Mesothelial cell of epicardium (in vitro differentiated cells): Measurements from ENCODE around the gene BCR. TPM values are rescaled to one million over a fixed set of nuclear protein-coding genes. Genes with fewer than 3 reads are reported as not detected.

Experiments
- DNase-seq, 2 experiments: peaks; one replicate each; pipeline ENCODE4 v3.0.0; 2021; ENCODE audit warnings: low spot score in 2 of 2; ENCODE audit not compliant: unreplicated experiment in 2 of 2
- H3K27ac Mint-ChIP-seq: 2 replicates; pipeline ENCODE4 v1.8.0; 2021; ENCODE audit warnings: mixed read lengths
- H3K27me3 Mint-ChIP-seq: 2 replicates; pipeline ENCODE4 v1.8.0; 2021; ENCODE audit warnings: low read depth, mixed read lengths
- H3K36me3 Mint-ChIP-seq: 2 replicates; pipeline ENCODE4 v1.8.0; 2021; ENCODE audit warnings: mixed read lengths
- H3K4me1 Mint-ChIP-seq: 2 replicates; pipeline ENCODE4 v1.8.0; 2021; ENCODE audit warnings: mixed read lengths
- H3K4me3 Mint-ChIP-seq: 2 replicates; pipeline ENCODE4 v1.8.0; 2021; ENCODE audit warnings: mild to moderate bottlenecking, moderate library complexity, mixed read lengths
- H3K9me3 Mint-ChIP-seq: 2 replicates; pipeline ENCODE4 v1.8.0; 2021; ENCODE audit warnings: mixed read lengths
- CTCF ChIP-seq: fragments of 200-600 bp; sonication (generic); IDR thresholded peaks from one replicate; pipeline ENCODE4 v1.5.0; 2021; ENCODE audit warnings: antibody characterized with exemption; ENCODE audit not compliant: unreplicated experiment
- total RNA-seq: library from RNA; stranded (reverse); gene quantifications from 3 replicates; pipeline ENCODE4 v1.2.1, GENCODE V29; 2021

The BCR gene
- total RNA-seq, 1 donor from 2014 or later, result 72.4 TPM

- Mint-ChIP-seq H3K4me1 (peaks cover 1% of the 10 kb centered on the region), H3K36me3 (no peaks in the 10 kb centered on the region), H3K9me3 (no peaks in the 10 kb centered on the region), H3K4me3 (no peak overlapping the region), H3K27me3 (no peaks in the 10 kb centered on the region), H3K27ac (no peak overlapping the region)
- TF ChIP-seq CTCF, result no peak
- DNase-seq, result no peak
Observed at GRCh38 chr22:23169043-23169406, 11.3 kb upstream of the BCR start.

GRCh38 chr22:23175817-23176644, 4.3 kb upstream of the BCR start:
- H3K27ac Mint-ChIP-seq, result no peak overlapping the region
- peaks cover 10% of the 10 kb centered on the region for H3K4me1 Mint-ChIP-seq
- no peak for TF ChIP-seq CTCF
- no peaks in the 10 kb centered on the region for H3K27me3 Mint-ChIP-seq
- H3K9me3 Mint-ChIP-seq, result peaks cover 17% of the 10 kb centered on the region
- H3K4me3 Mint-ChIP-seq, result no peak overlapping the region
- DNase-seq, result no peak
- H3K36me3 Mint-ChIP-seq, result peaks cover 16% of the 10 kb centered on the region

GRCh38 chr22:23176645-23177027, 3.7 kb upstream of the BCR start:
- H3K27me3 Mint-ChIP-seq, result no peaks in the 10 kb centered on the region
- no peak overlapping the region for H3K27ac Mint-ChIP-seq
- DNase-seq, result no peak

GRCh38 chr22:23177197-23177596, 3.1 kb upstream of the BCR start:
- Mint-ChIP-seq H3K4me1 (peaks cover 16% of the 10 kb centered on the region), H3K9me3 (peaks cover 17% of the 10 kb centered on the region), H3K36me3 (peaks cover 16% of the 10 kb centered on the region), H3K4me3 (no peak overlapping the region), H3K27me3 (no peaks in the 10 kb centered on the region), H3K27ac (no peak overlapping the region)
- no peak for TF ChIP-seq CTCF
- no peak for DNase-seq

More at GRCh38 chr22:23176645-23177027, 3.7 kb upstream of the BCR start:
- Mint-ChIP-seq H3K4me3 (no peak overlapping the region), H3K4me1 (peaks cover 11% of the 10 kb centered on the region), H3K9me3 (peaks cover 17% of the 10 kb centered on the region), H3K36me3 (peaks cover 16% of the 10 kb centered on the region)
- TF ChIP-seq CTCF, result no peak

- Mint-ChIP-seq H3K36me3 (peaks cover 16% of the 10 kb centered on the region), H3K4me1 (peaks cover 31% of the 10 kb centered on the region), H3K27ac (peak overlapping the region; percentile 10), H3K4me3 (peak overlapping the region; percentile 75), H3K27me3 (no peaks in the 10 kb centered on the region), H3K9me3 (peaks cover 17% of the 10 kb centered on the region)
- DNase-seq, result peak in 1 of 2 experiments; percentile 83
- TF ChIP-seq CTCF, result peak; percentile 88
Observed at GRCh38 chr22:23178512-23179254, 1.6 kb upstream of the BCR start.
